Mesenchymal stem cell (in vitro differentiated cells and primary cell): ENCODE data around the gene MEF2A.

Experiments used
- DNase-seq: peaks from one replicate; pipeline ENCODE4 v3.0.0-alpha.2; 2013
- H2AFZ ChIP-seq: one replicate; pipeline ENCODE4 v1.6.1; 2013; ENCODE audit warnings: low read depth, mild to moderate bottlenecking, control low read depth, inconsistent platforms, low read length, moderate library complexity
- H2AK5ac ChIP-seq: 2 replicates; pipeline ENCODE4 v1.6.1; 2013; ENCODE audit warnings: low read length, moderate library complexity, mild to moderate bottlenecking, inconsistent platforms; ENCODE audit not compliant: severe bottlenecking
- H2BK120ac ChIP-seq: one replicate; pipeline ENCODE4 v1.6.1; 2013; ENCODE audit warnings: low read depth, mild to moderate bottlenecking, inconsistent platforms, low read length, moderate library complexity
- H2BK12ac ChIP-seq, 2 experiments: one replicate each; pipeline ENCODE4 v1.6.1; 2013; ENCODE audit warnings: inconsistent platforms in 2 of 2, low read length in 2 of 2, mild to moderate bottlenecking in 2 of 2, moderate library complexity in 2 of 2, control low read depth in 1 of 2
- H2BK15ac ChIP-seq: one replicate; pipeline ENCODE4 v1.6.1; 2013; ENCODE audit warnings: mild to moderate bottlenecking, low read depth, inconsistent platforms; ENCODE audit not compliant: poor library complexity, severe bottlenecking
- H2BK5ac ChIP-seq: 2 replicates; pipeline ENCODE4 v1.6.1; 2013; ENCODE audit warnings: low read depth, mild to moderate bottlenecking, low read length, control low read depth, inconsistent platforms; ENCODE audit not compliant: poor library complexity, severe bottlenecking
- H3K14ac ChIP-seq, 2 experiments: one replicate each; pipeline ENCODE4 v1.6.1; 2013; ENCODE audit warnings: inconsistent platforms in 2 of 2, low read length in 2 of 2, control low read depth in 1 of 2, mild to moderate bottlenecking in 1 of 2, moderate library complexity in 1 of 2
- H3K18ac ChIP-seq, 2 experiments: one replicate each; pipeline ENCODE4 v1.6.1; 2013; ENCODE audit warnings: inconsistent platforms in 2 of 2, low read length in 2 of 2, control low read depth in 1 of 2, low read depth in 1 of 2, mild to moderate bottlenecking in 1 of 2
- H3K23ac ChIP-seq, 2 experiments: one replicate each; pipeline ENCODE4 v1.6.1; 2013; ENCODE audit warnings: inconsistent platforms in 2 of 2, low read length in 2 of 2, mild to moderate bottlenecking in 2 of 2, moderate library complexity in 2 of 2, control low read depth in 1 of 2
- H3K27ac ChIP-seq: 2 replicates; pipeline ENCODE4 v1.5.1; 2013; ENCODE audit warnings: mild to moderate bottlenecking, moderate library complexity, low read length, control low read depth, inconsistent platforms; ENCODE audit not compliant: poor library complexity, severe bottlenecking
- H3K27me3 ChIP-seq, 2 experiments: 2 replicates each; pipeline versions ENCODE4 v1.6.1 to v1.7.0; 2013; ENCODE audit warnings: low read length in 2 of 2, mild to moderate bottlenecking in 2 of 2, moderate library complexity in 2 of 2, control low read depth in 1 of 2, inconsistent platforms in 1 of 2; ENCODE audit not compliant: control insufficient read depth in 1 of 2, insufficient read depth in 1 of 2
- H3K36me3 ChIP-seq, 2 experiments: 2 replicates each; pipeline versions ENCODE4 v1.6.1 to v1.7.0; 2013; ENCODE audit warnings: low read length in 2 of 2, control low read depth in 1 of 2, inconsistent platforms in 1 of 2, low read depth in 1 of 2, mild to moderate bottlenecking in 1 of 2; ENCODE audit not compliant: insufficient read depth in 2 of 2, control insufficient read depth in 1 of 2
- H3K4ac ChIP-seq, 2 experiments: one replicate each; pipeline ENCODE4 v1.6.1; 2013; ENCODE audit warnings: inconsistent platforms in 2 of 2, low read length in 2 of 2, mild to moderate bottlenecking in 2 of 2, moderate library complexity in 2 of 2, control low read depth in 1 of 2, low read depth in 1 of 2
- H3K4me1 ChIP-seq: 2 replicates; pipeline ENCODE4 v1.6.1; 2013; ENCODE audit warnings: low read depth, low read length, control low read depth; ENCODE audit not compliant: control insufficient read depth, insufficient read depth
- H3K4me2 ChIP-seq: 2 replicates; pipeline ENCODE4 v1.6.1; 2013; ENCODE audit warnings: low read length, mild to moderate bottlenecking, inconsistent platforms; ENCODE audit not compliant: poor library complexity, severe bottlenecking
- H3K4me3 ChIP-seq, 2 experiments: 2 replicates each; pipeline versions ENCODE4 v1.5.1 to v1.7.0; 2013; ENCODE audit warnings: low read length in 2 of 2, mild to moderate bottlenecking in 2 of 2, control low read depth in 1 of 2, low read depth in 1 of 2; ENCODE audit not compliant: insufficient read depth in 1 of 2
- H3K79me1 ChIP-seq: replicated peaks from 2 replicates; pipeline ENCODE4 v1.6.1; 2013; ENCODE audit warnings: mild to moderate bottlenecking, control low read depth, low read length, inconsistent platforms; ENCODE audit not compliant: poor library complexity, severe bottlenecking
- H3K9ac ChIP-seq: 2 replicates; pipeline ENCODE4 v1.7.0; 2013; ENCODE audit warnings: mild to moderate bottlenecking, low read length, moderate library complexity
- H3K9me3 ChIP-seq: 2 replicates; pipeline ENCODE4 v1.7.0; 2013; ENCODE audit warnings: mild to moderate bottlenecking, low read length; ENCODE audit not compliant: control insufficient read depth
- H4K8ac ChIP-seq: one replicate; pipeline ENCODE4 v1.6.1; 2013; ENCODE audit warnings: inconsistent platforms, mild to moderate bottlenecking, low read length, moderate library complexity
- H4K91ac ChIP-seq: one replicate; pipeline ENCODE4 v1.6.1; 2013; ENCODE audit warnings: mild to moderate bottlenecking, low read length, inconsistent platforms
- WGBS: methylation state at CpG from one replicate; pipeline ENCODE4 v1.1.7; 2013; ENCODE audit warnings: mixed read lengths; 5-methylcytosine and 5-hydroxymethylcytosine counted together

MEF2A gene

DNA sequence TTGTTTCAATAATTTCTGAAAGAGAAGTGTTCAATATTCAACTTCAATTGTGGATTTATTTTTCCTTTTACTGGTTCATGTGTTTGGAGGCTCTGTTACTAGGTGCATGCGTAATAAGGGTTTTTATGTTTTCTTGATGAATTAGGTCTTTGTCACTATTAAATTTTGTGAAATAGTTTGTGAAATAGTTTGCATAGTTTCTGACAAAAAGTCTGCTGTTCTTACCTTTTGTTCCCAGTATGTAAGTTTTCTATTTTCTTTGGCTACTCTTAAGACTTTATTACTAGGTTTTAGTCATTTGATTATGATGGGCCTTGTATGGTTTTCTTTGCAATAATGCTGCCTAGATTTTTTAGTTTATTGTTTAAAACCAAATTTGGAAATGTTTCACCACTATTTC lies 38.0 kb downstream of the MEF2A start:
- no peak overlapping the region for H3K4ac ChIP-seq
- no peak overlapping the region for H2BK5ac ChIP-seq
- no peak overlapping the region for H3K14ac ChIP-seq
- H3K4me2 ChIP-seq, result no peak overlapping the region
- no peak overlapping the region for H3K27ac ChIP-seq
- H2BK15ac ChIP-seq, result no peak overlapping the region
- H3K18ac ChIP-seq, result no peak overlapping the region
- no peak overlapping the region for H2BK12ac ChIP-seq
- H3K9ac ChIP-seq, result no peak overlapping the region
- no peak overlapping the region for H2AK5ac ChIP-seq
- H3K79me1 ChIP-seq, result peaks cover 2% of the 10 kb centered on the region
- no peak for DNase-seq
- H3K9me3 ChIP-seq, result peaks cover 6% of the 10 kb centered on the region
- H3K23ac ChIP-seq, result no peak overlapping the region
- H3K27me3 ChIP-seq, result no peaks in the 10 kb centered on the region
- H4K8ac ChIP-seq, result no peak overlapping the region
- no peak overlapping the region for H2AFZ ChIP-seq
- no peak overlapping the region for H3K4me3 ChIP-seq
- no peak overlapping the region for H4K91ac ChIP-seq
- 100% methylated on average over 1 of the region's 1 CpG for WGBS
- H3K36me3 ChIP-seq, result peaks cover 0 to 37% of the 10 kb centered on the region in 2 experiments
- H2BK120ac ChIP-seq, result no peak overlapping the region
- H3K4me1 ChIP-seq, result peaks cover 7% of the 10 kb centered on the region

DNA sequence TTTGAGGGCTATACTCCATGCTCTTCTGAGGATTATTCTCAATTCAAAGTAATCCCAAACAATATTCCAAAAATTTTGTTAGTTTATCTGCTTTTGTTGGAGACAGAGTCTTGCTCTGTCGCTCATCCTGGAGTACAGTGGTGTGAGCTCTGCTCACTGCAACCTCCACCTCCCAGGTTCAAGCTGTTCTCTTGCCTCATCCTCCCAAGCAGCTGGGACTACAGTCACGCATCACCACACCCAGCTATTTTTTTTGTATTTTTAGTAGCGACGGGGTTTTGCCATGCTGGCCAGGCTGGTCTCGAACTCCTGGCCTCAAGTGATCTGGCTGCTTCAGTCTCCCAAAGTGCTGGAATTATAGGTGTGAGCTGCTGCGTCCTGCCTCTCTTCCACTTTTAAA lies 39.1 kb downstream of the MEF2A start:
- Histone ChIP-seq H3K36me3 (peaks cover 0 to 27% of the 10 kb centered on the region in 2 experiments), H3K4ac (no peak overlapping the region), H2AK5ac (no peak overlapping the region), H2BK120ac (no peak overlapping the region), H3K18ac (no peak overlapping the region), H4K91ac (no peak overlapping the region), H2BK5ac (no peak overlapping the region), H2BK15ac (no peak overlapping the region), H2AFZ (no peak overlapping the region), H2BK12ac (no peak overlapping the region), H3K9me3 (peaks cover 6% of the 10 kb centered on the region), H3K4me3 (no peak overlapping the region), H3K4me2 (no peak overlapping the region), H3K23ac (no peak overlapping the region), H3K27me3 (no peaks in the 10 kb centered on the region), H3K79me1 (peaks cover 3% of the 10 kb centered on the region), H4K8ac (no peak overlapping the region), H3K4me1 (peaks cover 7% of the 10 kb centered on the region), H3K27ac (peak overlapping the region; percentile 51), H3K9ac (no peak overlapping the region), H3K14ac (no peak overlapping the region)
- WGBS, result 95% methylated on average over 6 of the region's 6 CpGs
- DNase-seq, result no peak

DNA sequence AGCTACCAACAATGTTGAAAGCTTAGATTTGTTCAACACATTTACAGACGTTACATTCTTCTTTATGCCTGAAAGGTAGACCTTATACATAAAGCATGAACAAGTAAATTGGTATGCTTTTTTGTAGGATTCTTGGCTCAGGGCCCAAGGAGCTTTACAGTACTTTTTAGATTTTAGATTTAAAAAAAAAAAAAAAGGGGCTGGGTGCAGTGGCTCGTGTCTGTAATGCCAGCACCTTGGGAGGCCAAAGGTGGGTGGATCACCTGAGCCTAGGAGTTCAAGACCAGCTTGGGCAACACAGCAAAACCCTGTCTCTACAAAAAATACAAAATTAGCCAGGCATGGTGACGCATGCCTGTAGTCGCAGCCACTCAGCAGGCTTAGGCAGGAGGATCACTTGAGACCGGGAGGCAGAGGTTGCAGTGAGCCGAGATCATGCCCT lies 39.7 kb downstream of the MEF2A start:
- Histone ChIP-seq H3K4me2 (no peak overlapping the region), H2AK5ac (no peak overlapping the region), H3K14ac (no peak overlapping the region), H3K18ac (no peak overlapping the region), H4K8ac (no peak overlapping the region), H3K27me3 (no peaks in the 10 kb centered on the region), H2BK12ac (no peak overlapping the region), H2BK15ac (no peak overlapping the region), H3K4me3 (no peak overlapping the region), H3K23ac (no peak overlapping the region), H2BK120ac (no peak overlapping the region), H2AFZ (no peak overlapping the region), H3K9ac (no peak overlapping the region), H3K4ac (no peak overlapping the region), H3K79me1 (peaks cover 3% of the 10 kb centered on the region), H3K9me3 (peaks cover 1% of the 10 kb centered on the region), H3K36me3 (peaks cover 0 to 21% of the 10 kb centered on the region in 2 experiments), H2BK5ac (no peak overlapping the region), H3K4me1 (peaks cover 7% of the 10 kb centered on the region), H4K91ac (no peak overlapping the region), H3K27ac (peak overlapping the region; percentile 47)
- DNase-seq, result no peak
- 95% methylated on average over 6 of the region's 6 CpGs for WGBS

DNA sequence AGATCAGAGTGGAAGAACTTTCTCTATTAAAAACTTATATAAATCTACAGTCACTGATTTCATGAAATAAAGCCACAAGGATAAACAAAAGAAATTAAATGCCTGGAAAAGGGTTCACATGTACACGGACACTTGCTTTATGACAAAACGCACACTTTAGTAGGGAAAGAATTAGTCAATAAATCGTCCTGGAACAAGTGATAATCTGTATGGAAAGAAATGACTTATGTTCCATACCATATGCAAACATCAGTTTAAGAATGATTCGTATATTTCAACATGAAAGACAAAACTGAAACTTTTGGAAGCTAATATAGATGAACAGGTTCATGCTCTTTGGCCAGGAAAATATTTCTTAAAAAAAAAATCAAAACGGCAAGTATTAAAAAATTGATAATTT lies 40.2 kb downstream of the MEF2A start:
- H4K8ac ChIP-seq, result no peak overlapping the region
- no peak overlapping the region for H4K91ac ChIP-seq
- H3K23ac ChIP-seq, result no peak overlapping the region
- H3K9me3 ChIP-seq, result no peaks in the 10 kb centered on the region
- no peak for DNase-seq
- no peak overlapping the region for H3K4me2 ChIP-seq
- H3K14ac ChIP-seq, result no peak overlapping the region
- H2AFZ ChIP-seq, result no peak overlapping the region
- no peak overlapping the region for H3K18ac ChIP-seq
- peaks cover 7% of the 10 kb centered on the region for H3K4me1 ChIP-seq
- no peak overlapping the region for H3K4ac ChIP-seq
- H2BK5ac ChIP-seq, result no peak overlapping the region
- no peak overlapping the region for H3K9ac ChIP-seq
- H2BK12ac ChIP-seq, result no peak overlapping the region
- H3K27ac ChIP-seq, result no peak overlapping the region
- no peak overlapping the region for H3K4me3 ChIP-seq
- no peak overlapping the region for H2BK15ac ChIP-seq
- H3K36me3 ChIP-seq, result peaks cover 0 to 16% of the 10 kb centered on the region in 2 experiments
- H2BK120ac ChIP-seq, result no peak overlapping the region
- 86% methylated on average over 2 of the region's 5 CpGs for WGBS
- no peaks in the 10 kb centered on the region for H3K27me3 ChIP-seq
- no peak overlapping the region for H2AK5ac ChIP-seq
- peaks cover 3% of the 10 kb centered on the region for H3K79me1 ChIP-seq
